Upper lobe of left lung (tissue), 6 donors: ENCODE measurements around the gene ITGA11. TPM values are rescaled to one million over a fixed set of nuclear protein-coding genes. Genes with fewer than 3 reads are reported as not detected.

Experiments
- ATAC-seq, 2 donors: fragments of 200-7000 bp; cut with Tn5 transposase; one replicate each; pipeline ENCODE4 v1.9.1; 2022; ENCODE audit warnings: mild to moderate bottlenecking in 2 of 2, moderate library complexity in 2 of 2; ENCODE audit not compliant: low FRiP score in 2 of 2
- DNase-seq, 2 donors: peaks; one replicate each; pipeline ENCODE4 v3.0.0-alpha.2; 2019 to 2020
- H3K27ac ChIP-seq, 4 donors: fragments of 200-600 bp; sonication (generic); one replicate each; pipeline ENCODE4 v1.5.1; 2016 to 2019
- H3K27me3 ChIP-seq, 4 donors: fragments of 200-600 bp; sonication (generic); one replicate each; pipeline ENCODE4 v1.5.1; 2017 to 2019
- H3K36me3 ChIP-seq, 4 donors: fragments of 200-600 bp; sonication (generic); one replicate each; pipeline ENCODE4 v1.5.1; 2016 to 2019
- H3K4me1 ChIP-seq, 4 donors: fragments of 200-600 bp; sonication (generic); one replicate each; pipeline ENCODE4 v1.5.1; 2018 to 2019
- H3K4me3 ChIP-seq, 4 donors: fragments of 200-600 bp; sonication (generic); one replicate each; pipeline ENCODE4 v1.5.1; 2017 to 2019; ENCODE audit warnings: mild to moderate bottlenecking in 2 of 4, moderate library complexity in 1 of 4
- H3K9me3 ChIP-seq, 4 donors: fragments of 200-600 bp; sonication (generic); one replicate each; pipeline ENCODE4 v1.5.1; 2018 to 2019
- CTCF ChIP-seq, 6 experiments: fragments of 450-650 bp in 4 of 6; fragments of 200-600 bp in 2 of 6; sonication (generic) in 2 of 6; IDR thresholded peaks; one replicate each; pipeline ENCODE4 v1.5.1; 2016 to 2019; ENCODE audit warnings: antibody characterized with exemption in 6 of 6
- EP300 ChIP-seq, 4 donors: sonication (generic); formaldehyde crosslinking; IDR thresholded peaks; one replicate each; pipeline ENCODE4 v1.5.1; 2017; ENCODE audit warnings: antibody characterized with exemption in 4 of 4, control low read depth in 2 of 4
- POLR2A ChIP-seq, 4 donors: fragments of 450-650 bp; IDR thresholded peaks; one replicate each; pipeline ENCODE4 v1.5.1; 2016 to 2017; ENCODE audit warnings: antibody characterized with exemption in 4 of 4, mild to moderate bottlenecking in 2 of 4
- POLR2AphosphoS5 ChIP-seq, 2 donors: sonication (generic); formaldehyde crosslinking; IDR thresholded peaks; one replicate each; pipeline ENCODE4 v1.5.1; 2017; ENCODE audit warnings: antibody characterized with exemption in 2 of 2
- whole genome bisulfite sequencing, 2 donors: methylation state at CpG; one replicate each; pipeline ENCODE4 v1.1.5; 2017 to 2018; 5-methylcytosine and 5-hydroxymethylcytosine counted together
- total RNA-seq, 6 donors: library from RNA; depleted of rRNA in 4 of 6; stranded (reverse); fragments of >200 nt in 4 of 6; gene quantifications; one replicate each; pipeline versions ENCODE4 v1.1.0 to v1.2.1, GENCODE V29; 2016 to 2021
- donor health status: DM: no; HTN: no; CAD: no; lungs with moderate emphysema.
- donor health status: DM: no; HTN: yes; CAD: no; lungs with severe emphysema.

ITGA11 gene
- total RNA-seq, 6 donors from 2014 or later: 0.49 to 6.9 (median 1.4) TPM

- H3K27me3 ChIP-seq: no peaks in the 10 kb centered on the region
- H3K4me3 ChIP-seq: no peak overlapping the region
- H3K27ac ChIP-seq: peak overlapping the region in 1 of 4 donors; percentile 31
- TF ChIP-seq CTCF (IDR thresholded peaks at IDR 0.05): no peak
- TF ChIP-seq POLR2A (IDR thresholded peaks at IDR 0.05): no peak
- no peak for TF ChIP-seq EP300 (IDR thresholded peaks at IDR 0.05)
- no peak for TF ChIP-seq POLR2AphosphoS5 (IDR thresholded peaks at IDR 0.05)
- WGBS, 2 donors: 74 to 79% methylated on average over 9 of the region's 9 CpGs
- DNase-seq (peak in 1 of 2 donors; percentile 48), ATAC-seq (peak in 1 of 2 donors; percentile 85)
- no peaks in the 10 kb centered on the region for H3K9me3 ChIP-seq
- H3K4me1 ChIP-seq: no peaks in the 10 kb centered on the region
- no peaks in the 10 kb centered on the region for H3K36me3 ChIP-seq
Measured at GRCh38 chr15:68384451-68385239, 47.3 kb downstream of the ITGA11 start.

DNA sequence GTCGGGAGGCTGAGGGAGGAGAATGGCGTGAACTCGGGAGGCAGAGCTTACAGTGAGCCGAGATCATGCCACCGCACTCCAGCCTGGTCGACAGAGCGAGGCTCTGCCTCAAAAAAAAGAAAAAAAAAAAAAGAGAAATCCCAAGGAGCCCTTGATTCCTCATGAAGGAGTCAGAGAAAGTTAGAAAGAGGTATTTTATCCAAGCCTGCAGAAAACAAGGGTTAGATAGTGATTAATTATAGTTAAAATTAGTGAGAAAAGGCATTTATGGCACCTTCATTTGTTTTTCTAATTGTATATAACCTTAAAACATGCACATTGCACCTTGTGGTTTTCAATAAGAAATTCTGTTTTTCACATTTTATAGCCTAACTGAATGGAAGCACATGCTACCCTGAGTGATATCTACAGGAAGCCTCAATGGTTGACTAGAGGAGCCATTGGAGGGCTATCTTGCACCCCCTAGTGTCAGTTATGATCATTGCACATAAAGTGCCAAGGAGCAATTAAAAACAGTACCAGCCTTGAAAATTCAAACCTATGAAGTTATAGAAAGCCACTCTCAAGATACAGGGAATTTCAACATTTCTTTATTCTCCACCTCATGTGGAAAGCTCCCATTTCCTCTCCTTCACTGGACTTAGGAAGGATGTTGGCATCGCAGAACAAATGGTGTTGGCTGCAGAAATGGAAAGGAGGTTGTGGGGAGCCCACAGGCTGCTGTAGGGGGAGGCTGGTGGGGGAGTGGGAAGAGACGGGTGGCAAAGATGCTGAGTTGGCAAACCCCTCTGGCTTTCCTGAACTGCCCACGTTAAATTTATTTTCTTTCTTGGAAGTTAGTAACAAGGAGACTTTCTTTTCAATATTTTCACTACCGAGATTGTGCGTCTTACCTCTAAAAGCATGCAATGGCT, 48.5 kb downstream of the ITGA11 start:
- Histone ChIP-seq H3K9me3 (no peaks in the 10 kb centered on the region), H3K27me3 (no peaks in the 10 kb centered on the region), H3K4me1 (no peaks in the 10 kb centered on the region), H3K36me3 (no peaks in the 10 kb centered on the region), H3K27ac (no peak overlapping the region), H3K4me3 (no peak overlapping the region)
- TF ChIP-seq EP300 (IDR thresholded peaks at IDR 0.05) (no peak), CTCF (IDR thresholded peaks at IDR 0.05) (peak; percentile 65 to 78 (median 75)), POLR2AphosphoS5 (IDR thresholded peaks at IDR 0.05) (no peak)
- 83% methylated on average over 12 of the region's 12 CpGs for WGBS, 2 donors
- DNase-seq (no peak), ATAC-seq (peak in 1 of 2 donors; percentile 61)

- ATAC-seq: no peak
Measured at GRCh38 chr15:68382286-68383007, 49.5 kb downstream of the ITGA11 start.

DNA sequence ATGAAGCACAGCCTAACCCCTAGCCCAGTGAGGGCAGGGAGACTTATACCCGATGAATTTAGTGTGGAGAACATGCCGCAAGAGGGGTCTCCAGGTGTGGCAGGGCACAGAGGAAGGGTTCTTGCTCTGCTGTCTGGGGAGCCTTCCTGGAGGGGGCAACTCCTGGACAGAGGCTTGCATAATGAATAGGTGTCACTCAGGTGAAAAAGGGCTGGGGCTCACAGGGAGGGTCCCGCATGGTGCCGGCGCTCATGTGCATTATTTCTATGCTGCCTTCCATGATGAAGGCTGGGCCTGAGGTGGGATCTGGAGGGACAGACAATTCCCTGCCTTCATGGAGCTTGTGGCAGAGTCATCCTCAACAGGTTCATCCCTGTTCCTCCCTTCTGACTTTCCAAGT, 51.5 kb downstream of the ITGA11 start:
- ATAC-seq: no peak
- H3K4me3 ChIP-seq: no peak overlapping the region
- WGBS, 2 donors: 88 to 92% methylated on average over 5 of the region's 5 CpGs
- no peaks in the 10 kb centered on the region for H3K36me3 ChIP-seq
- H3K4me1 ChIP-seq: no peaks in the 10 kb centered on the region
- no peak for TF ChIP-seq CTCF (IDR thresholded peaks at IDR 0.05)
- no peak for TF ChIP-seq POLR2A (IDR thresholded peaks at IDR 0.05)
- TF ChIP-seq POLR2AphosphoS5 (IDR thresholded peaks at IDR 0.05): no peak
- TF ChIP-seq EP300 (IDR thresholded peaks at IDR 0.05): no peak
- H3K27me3 ChIP-seq: no peaks in the 10 kb centered on the region
- H3K9me3 ChIP-seq: no peaks in the 10 kb centered on the region
- no peak overlapping the region for H3K27ac ChIP-seq
- no peak for DNase-seq

More at GRCh38 chr15:68382286-68383007, 49.5 kb downstream of the ITGA11 start:
- TF ChIP-seq EP300 (IDR thresholded peaks at IDR 0.05): no peak
- Histone ChIP-seq H3K4me1 (no peaks in the 10 kb centered on the region), H3K9me3 (no peaks in the 10 kb centered on the region), H3K27me3 (no peaks in the 10 kb centered on the region), H3K36me3 (no peaks in the 10 kb centered on the region), H3K4me3 (no peak overlapping the region), H3K27ac (no peak overlapping the region)
- peak in 1 of 2 donors; percentile 49 for DNase-seq
- WGBS, 2 donors: 89 to 95% methylated on average over 5 of the region's 5 CpGs
